ENCODE data around the gene TBX15. TPM values are rescaled to one million over a fixed set of nuclear protein-coding genes. Genes with fewer than 3 reads are reported as not detected.

Gene TBX15
- total RNA-seq, 1 donor from 2014 or later, result 0.43 TPM

DNA sequence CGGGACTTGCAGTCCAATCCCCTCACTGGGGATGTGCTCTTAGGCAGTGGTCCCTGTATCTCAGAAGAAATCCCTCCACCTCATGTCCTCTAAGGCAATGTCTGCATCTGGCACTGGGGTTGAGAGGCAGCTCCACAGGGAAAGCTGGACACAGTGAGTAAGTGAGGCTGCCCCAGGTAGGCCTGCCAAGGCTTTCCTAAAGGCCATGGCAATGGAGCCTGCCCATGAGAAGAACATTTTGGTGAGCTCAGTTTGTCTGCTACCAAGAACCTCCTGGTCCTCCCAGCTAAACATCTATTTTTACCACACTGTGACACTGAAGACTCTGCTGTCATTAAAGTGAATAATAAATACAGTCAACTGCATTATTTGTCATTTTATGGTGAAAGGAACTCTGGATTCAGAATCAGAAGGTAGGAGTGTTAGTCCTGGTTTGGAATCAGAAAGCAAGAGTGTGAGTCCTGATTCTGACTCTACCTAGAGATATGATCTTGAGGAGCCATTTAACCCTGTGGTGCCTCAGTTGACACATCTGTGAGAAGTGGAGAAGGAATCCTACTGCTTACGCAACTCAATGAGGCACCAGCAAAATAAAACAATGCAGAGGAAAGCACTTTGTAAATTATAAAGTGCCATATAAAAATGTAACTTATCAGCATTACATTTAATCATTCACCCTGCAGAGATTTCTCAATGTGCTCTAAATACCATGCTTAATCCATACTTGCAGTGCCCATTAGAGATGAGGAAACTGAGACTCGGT lies 41.0 kb downstream of the TBX15 start:
- intact Hi-C loops (cut with DNase I), result no loop called here
- ATAC-seq (ENCODE audit: poor library complexity) (no peak), DNase-seq (no peak)

GRCh38 chr1:118945489-118945888 lies 42.7 kb downstream of the TBX15 start:
- intact Hi-C loops (cut with DNase I), result no loop called here
- ATAC-seq (ENCODE audit: poor library complexity) (no peak), DNase-seq (no peak)

DNA sequence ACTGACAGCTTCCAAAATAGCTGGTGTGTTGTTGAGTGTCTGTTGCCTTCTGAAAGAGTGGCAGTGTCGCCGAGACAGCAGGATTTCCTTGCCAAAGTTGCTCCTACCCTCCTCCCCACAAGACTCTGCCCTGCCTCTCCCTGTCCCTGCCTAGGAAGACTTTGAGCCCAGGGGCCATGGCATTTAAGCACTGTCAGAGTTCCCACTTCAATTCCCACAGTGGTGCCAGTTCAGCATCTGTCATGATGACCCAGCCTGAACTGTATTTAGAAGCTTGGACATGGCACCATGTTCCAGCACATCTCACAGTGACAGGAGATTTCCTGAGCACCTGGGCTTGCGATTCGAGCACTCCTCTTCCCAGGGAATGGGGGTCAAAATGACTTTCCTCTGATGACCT lies 43.6 kb downstream of the TBX15 start:
- intact Hi-C loops (cut with DNase I), result no loop called here
- ATAC-seq (ENCODE audit: poor library complexity) (no peak), DNase-seq (no peak)

GRCh38 chr1:118944133-118944532 lies 44.0 kb downstream of the TBX15 start:
- intact Hi-C loops (cut with DNase I), result no loop called here
- DNase-seq (no peak), ATAC-seq (ENCODE audit: poor library complexity) (no peak)

GRCh38 chr1:118940957-118941356 lies 47.2 kb downstream of the TBX15 start:
- ATAC-seq (ENCODE audit: poor library complexity) (no peak), DNase-seq (no peak)
- intact Hi-C loops (cut with DNase I), result no loop called here

DNA sequence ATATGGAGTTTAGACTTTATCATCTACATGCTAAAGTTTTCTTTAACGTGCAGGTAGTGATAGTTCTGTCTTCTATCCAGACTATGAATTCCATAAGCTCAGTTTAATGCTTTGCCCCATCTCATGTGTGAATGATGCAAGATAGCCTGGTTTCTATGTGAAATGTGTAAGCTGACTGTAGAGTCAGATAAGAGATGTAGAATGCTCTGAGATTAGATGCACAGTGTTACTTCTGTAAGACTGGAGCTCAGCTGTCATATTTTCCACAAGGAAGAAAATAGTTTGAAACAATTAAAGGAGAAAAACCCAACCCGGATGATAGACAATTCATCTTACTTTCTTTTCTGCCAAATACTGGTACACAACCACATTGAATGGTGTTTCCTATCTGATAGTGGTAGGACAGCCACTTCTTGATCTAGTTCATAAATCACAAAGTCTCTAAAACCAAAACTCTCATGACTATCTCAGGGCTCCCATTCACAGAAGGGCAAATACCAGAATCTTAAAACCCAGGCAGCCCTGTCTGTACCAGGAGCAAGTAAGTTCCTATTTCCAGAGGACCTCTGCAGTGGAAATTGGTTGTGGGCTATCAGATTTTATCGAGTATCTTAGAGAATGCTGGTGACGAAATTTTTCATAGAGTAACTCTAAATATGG lies 50.6 kb downstream of the TBX15 start:
- intact Hi-C loops (cut with DNase I), result no loop called here
- no peak for DNase-seq

DNA sequence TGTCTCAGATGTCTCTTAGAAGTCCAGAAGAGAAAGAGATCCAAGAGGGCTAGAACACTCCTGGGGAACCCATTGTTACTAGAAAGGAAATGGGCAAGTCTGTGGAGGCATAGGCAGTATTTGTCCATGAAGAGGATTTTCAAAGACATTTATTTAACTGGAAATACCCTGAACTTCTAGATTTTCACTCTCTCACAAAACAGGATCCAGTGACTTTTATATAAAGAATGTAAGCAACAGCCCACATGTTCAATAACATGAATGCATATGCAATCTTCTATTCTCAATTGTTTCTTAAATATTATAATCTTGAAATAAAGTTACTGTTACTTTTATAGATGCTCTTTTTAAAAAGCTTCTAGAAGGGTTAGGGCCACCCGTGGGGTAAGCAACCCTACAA lies 53.4 kb downstream of the TBX15 start:
- DNase-seq, result no peak
- intact Hi-C loops (cut with DNase I), result no loop called here
- no peak for ATAC-seq (ENCODE audit: poor library complexity)

More for the DNA sequence above, 50.6 kb downstream of the TBX15 start:
- ATAC-seq (ENCODE audit: poor library complexity), result no peak

GRCh38 chr1:118933051-118933781 lies 54.9 kb downstream of the TBX15 start:
- ATAC-seq (ENCODE audit: poor library complexity) (no peak), DNase-seq (no peak)
- intact Hi-C loops (cut with DNase I), result no loop called here

DNA sequence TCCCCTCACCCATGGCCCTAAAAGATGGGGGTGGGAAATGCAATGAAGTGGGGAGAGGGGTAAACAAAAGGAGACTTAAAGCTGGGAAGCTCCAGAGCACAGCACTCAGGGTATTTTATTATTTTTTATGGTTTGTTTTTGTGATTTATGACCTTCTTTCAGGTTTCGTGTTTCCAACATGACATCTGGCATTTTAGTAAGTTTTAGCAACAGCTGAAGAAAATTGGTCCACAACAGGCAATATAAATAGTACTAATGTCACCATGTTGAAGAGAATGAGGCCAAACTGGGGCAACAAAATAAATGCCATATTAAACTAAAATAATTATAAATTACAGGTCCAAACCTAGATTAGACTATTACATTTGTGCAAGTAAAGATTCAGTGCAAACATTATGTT lies 56.3 kb downstream of the TBX15 start:
- intact Hi-C loops (cut with DNase I), result no loop called here
- DNase-seq (no peak), ATAC-seq (ENCODE audit: poor library complexity) (no peak)

DNA sequence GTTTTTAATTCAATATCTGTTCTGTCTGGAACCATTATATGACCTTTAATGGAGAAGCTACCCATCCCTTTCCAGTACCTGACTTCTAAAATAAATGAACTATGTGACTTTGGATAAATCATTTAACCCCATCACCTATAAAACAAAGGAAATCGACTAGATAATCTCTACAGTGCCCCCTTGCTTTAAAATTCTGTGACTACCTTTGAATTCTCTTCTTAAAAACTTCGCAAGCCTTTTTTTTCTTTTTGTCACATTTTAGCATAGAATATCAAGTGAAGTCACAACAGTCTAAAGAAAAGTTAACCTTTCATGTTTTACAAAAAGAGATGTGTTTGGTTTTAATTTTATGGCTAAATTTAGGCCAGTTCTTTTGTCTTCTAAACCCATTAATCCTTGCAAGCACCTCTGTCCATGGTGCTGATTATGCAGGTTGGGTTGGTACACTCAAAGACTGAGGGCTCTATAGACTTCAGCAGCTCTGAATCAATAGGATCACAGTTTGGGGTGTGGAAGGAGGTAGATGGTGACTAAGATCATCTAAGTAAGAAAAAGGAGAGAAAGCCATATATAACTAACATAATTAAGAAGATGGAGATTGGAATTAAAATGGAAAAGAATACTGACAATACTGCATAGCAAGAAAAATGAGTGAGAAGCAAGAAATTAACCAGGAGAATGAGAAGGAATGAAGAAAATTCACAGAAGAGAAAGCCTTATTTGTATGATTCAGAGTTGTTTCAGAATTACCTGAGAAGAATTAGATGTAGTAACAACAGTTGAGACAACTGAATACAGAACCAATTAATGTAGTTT lies 59.2 kb downstream of the TBX15 start:
- DNase-seq (no peak), ATAC-seq (ENCODE audit: poor library complexity) (no peak)
- intact Hi-C loops (cut with DNase I), result no loop called here

- intact Hi-C loops (cut with DNase I), result no loop called here
- DNase-seq, result no peak
- no peak for ATAC-seq (ENCODE audit: poor library complexity)
These were observed 60.5 kb downstream of the TBX15 start for GRCh38 chr1:118927427-118928187.

GRCh38 chr1:118926261-118926660 lies 61.9 kb downstream of the TBX15 start:
- intact Hi-C loops (cut with DNase I), result no loop called here

DNA sequence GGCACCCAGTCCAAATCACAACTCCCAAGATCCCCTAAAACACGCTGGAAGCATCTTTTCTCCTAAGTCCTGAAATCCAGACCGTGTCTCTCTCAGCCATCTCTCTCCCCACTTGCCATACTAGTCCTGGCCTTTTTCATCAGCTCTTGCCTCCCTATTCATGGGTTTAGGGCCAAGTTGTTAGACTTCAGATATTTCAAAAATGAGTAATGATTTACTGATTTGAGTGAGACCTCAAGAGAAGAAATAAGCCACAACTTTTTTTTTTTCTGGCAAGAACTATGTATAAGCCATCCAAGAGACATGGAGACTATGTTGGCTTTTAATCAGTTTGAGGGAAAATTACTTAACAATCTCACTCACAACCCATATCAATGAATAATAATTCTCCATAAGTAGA lies 62.5 kb downstream of the TBX15 start:
- ATAC-seq (ENCODE audit: poor library complexity), result no peak
- DNase-seq, result no peak
- intact Hi-C loops (cut with DNase I), result no loop called here

More at GRCh38 chr1:118926261-118926660, 61.9 kb downstream of the TBX15 start:
- ATAC-seq (ENCODE audit: poor library complexity) (no peak), DNase-seq (no peak)

DNA sequence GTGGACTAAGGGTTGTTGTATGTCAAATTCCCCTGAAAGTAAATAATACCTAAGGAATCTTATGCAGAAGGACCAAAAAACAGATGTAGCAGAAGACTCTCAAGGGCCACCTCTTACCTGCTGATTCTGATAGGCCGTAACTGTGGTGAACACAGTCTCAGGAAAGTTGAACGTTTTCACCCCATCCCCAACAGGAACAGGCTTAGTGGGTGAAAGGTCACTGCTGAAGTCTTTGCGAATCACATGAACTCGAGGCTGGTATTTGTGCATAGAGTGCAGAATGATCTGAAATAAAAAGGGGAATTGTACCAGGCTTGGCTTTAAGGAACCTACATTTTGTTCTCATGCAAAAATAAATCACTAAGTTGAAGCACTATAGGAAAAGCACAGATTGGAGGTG lies 64.8 kb downstream of the TBX15 start:
- intact Hi-C loops (cut with DNase I), result no loop called here

GRCh38 chr1:118921994-118922393 lies 66.1 kb downstream of the TBX15 start:
- DNase-seq (no peak), ATAC-seq (ENCODE audit: poor library complexity) (no peak)
- intact Hi-C loops (cut with DNase I), result no loop called here

More for the DNA sequence above, 64.8 kb downstream of the TBX15 start:
- DNase-seq (no peak), ATAC-seq (ENCODE audit: poor library complexity) (no peak)

DNA sequence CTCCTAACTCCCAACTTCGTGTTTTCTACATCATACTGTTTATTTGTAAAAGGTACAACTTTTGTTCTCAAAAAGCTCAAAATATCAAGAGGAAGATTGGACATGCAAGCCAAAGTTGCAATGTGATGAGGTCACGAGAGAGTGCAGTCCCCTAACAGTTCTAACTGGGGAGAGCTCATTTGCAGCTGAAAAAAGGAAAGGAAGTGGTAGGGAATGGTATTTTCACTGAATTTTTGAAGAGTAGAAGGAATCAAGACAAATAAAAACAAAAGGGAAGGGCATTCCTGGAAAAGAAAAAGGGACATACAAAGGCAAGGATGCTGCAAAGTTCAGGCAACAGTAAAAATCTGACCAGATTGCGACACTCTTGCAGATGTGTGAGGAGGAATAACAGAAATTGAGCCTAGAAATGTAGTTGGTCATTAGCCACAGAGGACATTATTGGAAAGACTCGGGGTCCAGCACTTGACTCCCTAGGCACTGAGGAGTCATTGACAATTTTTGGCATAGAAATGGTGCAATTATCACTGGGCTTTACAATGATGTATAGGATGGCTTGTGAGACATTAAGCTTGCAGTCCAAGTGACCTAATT lies 67.9 kb downstream of the TBX15 start:
- intact Hi-C loops (cut with DNase I), result no loop called here
- DNase-seq (no peak), ATAC-seq (ENCODE audit: poor library complexity) (no peak)

DNA sequence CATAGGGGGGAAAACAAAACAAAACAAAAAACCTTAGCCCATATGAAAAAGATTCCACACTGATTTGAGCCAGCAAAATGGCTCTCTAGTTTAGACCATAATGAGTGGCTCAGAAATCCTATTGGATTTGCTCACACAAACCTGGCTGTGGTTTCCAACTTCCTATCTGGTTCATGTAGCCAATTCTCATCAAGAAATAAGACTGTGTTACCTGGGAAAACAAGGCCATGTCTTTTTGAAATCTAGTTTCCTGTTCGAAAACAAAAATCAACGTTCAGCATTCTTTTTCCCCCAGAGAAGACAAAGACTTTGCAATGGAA lies 69.2 kb downstream of the TBX15 start:
- DNase-seq, result no peak
- intact Hi-C loops (cut with DNase I), result no loop called here
- ATAC-seq (ENCODE audit: poor library complexity), result no peak
